SK-N-MC (cell line): ENCODE data around the gene NRIP3.

Experiments used
- DNase-seq: peaks from one replicate; pipeline ENCODE4 v3.0.0-alpha.2; 2011; ENCODE audit warnings: low read depth, low spot score
- H3K27ac ChIP-seq: fragments of 200-600 bp; sonication (generic); 2 replicates; pipeline ENCODE4 v1.5.1; 2016; ENCODE audit warnings: mixed run types
- H3K36me3 ChIP-seq: fragments of 200-600 bp; sonication (generic); 2 replicates; pipeline ENCODE4 v1.6.1; 2017; ENCODE audit warnings: antibody characterized with exemption, low read length, mixed read lengths; ENCODE audit not compliant: insufficient read depth
- H3K4me3 ChIP-seq: fragments of 200-600 bp; sonication (generic); 2 replicates; pipeline ENCODE4 v1.5.1; 2016
- H3K9ac ChIP-seq: fragments of 200-600 bp; sonication (generic); 2 replicates; pipeline ENCODE4 v1.8.0; 2017; ENCODE audit warnings: mixed run types, mixed read lengths; ENCODE audit not compliant: insufficient read length
- H3K9me3 ChIP-seq: fragments of 200-600 bp; sonication (generic); 2 replicates; pipeline ENCODE4 v1.6.1; 2017; ENCODE audit warnings: low read depth, mild to moderate bottlenecking, antibody characterized with exemption, low read length, moderate library complexity, mixed read lengths
- EZH2 ChIP-seq: fragments of 200-600 bp; sonication (generic); IDR thresholded peaks from one replicate; pipeline ENCODE4 v1.6.1; 2017; ENCODE audit warnings: antibody characterized with exemption
- FOXP2 ChIP-seq: optimal IDR thresholded peaks from 2 replicates; pipeline ENCODE3; 2011; ENCODE audit warnings: mild to moderate bottlenecking, moderate library complexity; ENCODE audit not compliant: insufficient read depth; ENCODE audit errors: extremely low read length, control extremely low read depth
- POLR2AphosphoS5 ChIP-seq: IDR thresholded peaks from 2 replicates; pipeline ENCODE4 v1.6.1; 2012; ENCODE audit warnings: mild to moderate bottlenecking, low read depth, low read length, borderline replicate concordance

NRIP3 gene

GRCh38 chr11:8934742-8935488 lies 68.9 kb downstream of the NRIP3 start:
- TF ChIP-seq POLR2AphosphoS5 (no peak), FOXP2 (no peak), EZH2 (no peak)
- Histone ChIP-seq H3K9ac (no peak overlapping the region), H3K9me3 (no peaks in the 10 kb centered on the region), H3K4me3 (no peak overlapping the region), H3K27ac (no peak overlapping the region), H3K36me3 (no peaks in the 10 kb centered on the region)
- no peak for DNase-seq

- Histone ChIP-seq H3K36me3 (no peaks in the 10 kb centered on the region), H3K4me3 (no peak overlapping the region), H3K27ac (no peak overlapping the region), H3K9me3 (no peaks in the 10 kb centered on the region), H3K9ac (no peak overlapping the region)
- TF ChIP-seq EZH2 (no peak), POLR2AphosphoS5 (no peak), FOXP2 (no peak)
- DNase-seq: no peak
These were observed 69.9 kb downstream of the NRIP3 start for GRCh38 chr11:8933931-8934330.

- no peaks in the 10 kb centered on the region for H3K36me3 ChIP-seq
- no peak for TF ChIP-seq EZH2
- no peak for TF ChIP-seq FOXP2
- TF ChIP-seq POLR2AphosphoS5: no peak
- no peaks in the 10 kb centered on the region for H3K9me3 ChIP-seq
- H3K9ac ChIP-seq: no peak within 1 kb of the TSS
- DNase-seq: no peak
- H3K27ac ChIP-seq: no peak within 1 kb of the TSS
- no peak within 1 kb of the TSS for H3K4me3 ChIP-seq
These were observed 71.1 kb downstream of the NRIP3 start, which contains the start of gene C11orf16 for GRCh38 chr11:8932564-8933180. Gene C11orf16 (minus strand): TSS chr11:8932947. CDS start chr11:8932308, 639 bp downstream.
